HG03060 (cell line): ENCODE data around the gene TMEM151B.

ENCODE experiments used
- ATAC-seq: cut with Tn5 transposase; IDR thresholded peaks from one replicate; pipeline ENCODE4 v1.9.1; 2021; ENCODE audit warnings: low read depth, moderate number of reproducible peaks; ENCODE audit not compliant: unreplicated experiment

The TMEM151B gene

DNA sequence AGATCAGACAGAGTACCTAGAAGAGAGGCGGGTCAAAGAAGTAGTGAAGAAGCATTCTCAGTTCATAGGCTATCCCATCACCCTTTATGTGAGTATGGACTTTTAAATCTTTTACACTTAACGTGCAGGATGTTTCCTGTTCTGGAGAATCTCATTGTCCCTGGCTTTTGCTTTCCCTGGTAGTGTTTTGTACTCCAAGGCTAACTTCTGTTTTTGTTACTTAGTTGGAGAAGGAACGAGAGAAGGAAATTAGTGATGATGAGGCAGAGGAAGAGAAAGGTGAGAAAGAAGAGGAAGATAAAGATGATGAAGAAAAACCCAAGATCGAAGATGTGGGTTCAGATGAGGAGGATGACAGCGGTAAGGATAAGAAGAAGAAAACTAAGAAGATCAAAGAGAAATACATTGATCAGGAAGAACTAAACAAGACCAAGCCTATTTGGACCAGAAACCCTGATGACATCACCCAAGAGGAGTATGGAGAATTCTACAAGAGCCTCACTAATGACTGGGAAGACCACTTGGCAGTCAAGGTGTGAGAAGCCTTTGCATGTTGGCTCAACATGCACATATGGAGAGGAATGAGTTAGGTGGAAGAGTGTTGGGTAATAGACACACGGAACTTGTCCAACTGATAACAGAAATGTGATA lies 20.1 kb upstream of the TMEM151B start:
- ATAC-seq, result no peak

DNA sequence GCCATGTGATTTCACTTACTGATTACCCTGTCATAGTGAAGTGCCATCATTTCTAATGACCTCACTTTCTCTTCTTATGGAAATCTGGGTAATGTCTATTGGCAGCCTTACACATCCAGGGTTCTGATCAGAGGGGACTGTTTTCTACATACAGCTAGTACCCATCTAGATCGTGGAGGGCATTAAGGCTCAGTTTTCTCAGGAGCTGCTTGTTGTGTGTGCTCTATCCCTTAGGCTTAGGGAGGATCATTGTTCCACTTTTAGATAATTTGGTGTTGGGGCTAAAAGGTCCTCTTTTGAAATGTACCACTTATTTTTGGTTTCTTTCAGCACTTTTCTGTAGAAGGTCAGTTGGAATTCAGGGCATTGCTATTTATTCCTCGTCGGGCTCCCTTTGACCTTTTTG lies 19.5 kb upstream of the TMEM151B start:
- no peak for ATAC-seq

DNA sequence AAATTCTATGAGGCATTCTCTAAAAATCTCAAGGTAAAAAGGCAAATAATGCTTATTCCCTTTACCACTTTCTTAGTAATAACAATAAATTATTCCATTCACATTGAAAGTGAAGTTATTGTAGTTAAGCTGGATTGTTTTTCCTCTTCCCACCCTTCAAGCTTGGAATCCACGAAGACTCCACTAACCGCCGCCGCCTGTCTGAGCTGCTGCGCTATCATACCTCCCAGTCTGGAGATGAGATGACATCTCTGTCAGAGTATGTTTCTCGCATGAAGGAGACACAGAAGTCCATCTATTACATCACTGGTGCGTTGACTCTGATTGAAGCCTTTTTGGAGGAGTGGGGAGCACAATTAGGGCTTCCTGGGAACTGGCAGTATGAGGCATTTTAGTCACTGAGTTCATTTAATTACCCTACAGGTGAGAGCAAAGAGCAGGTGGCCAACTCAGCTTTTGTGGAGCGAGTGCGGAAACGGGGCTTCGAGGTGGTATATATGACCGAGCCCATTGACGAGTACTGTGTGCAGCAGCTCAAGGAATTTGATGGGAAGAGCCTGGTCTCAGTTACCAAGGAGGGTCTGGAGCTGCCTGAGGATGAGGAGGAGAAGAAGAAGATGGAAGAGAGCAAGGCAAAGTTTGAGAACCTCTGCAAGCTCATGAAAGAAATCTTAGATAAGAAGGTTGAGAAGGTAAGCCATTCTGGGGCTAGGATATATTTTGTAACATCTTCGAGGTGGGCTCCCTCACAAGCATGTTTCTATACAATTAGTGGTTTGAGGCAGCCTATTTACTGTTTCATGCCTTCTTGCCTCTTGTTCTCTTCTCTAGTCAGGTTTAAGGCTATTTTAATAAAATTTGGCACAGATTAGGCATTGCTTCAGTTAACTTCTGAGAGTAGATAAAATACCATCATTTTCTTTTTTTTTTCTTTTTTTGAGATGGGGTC lies 18.4 kb upstream of the TMEM151B start:
- ATAC-seq, result no peak

DNA sequence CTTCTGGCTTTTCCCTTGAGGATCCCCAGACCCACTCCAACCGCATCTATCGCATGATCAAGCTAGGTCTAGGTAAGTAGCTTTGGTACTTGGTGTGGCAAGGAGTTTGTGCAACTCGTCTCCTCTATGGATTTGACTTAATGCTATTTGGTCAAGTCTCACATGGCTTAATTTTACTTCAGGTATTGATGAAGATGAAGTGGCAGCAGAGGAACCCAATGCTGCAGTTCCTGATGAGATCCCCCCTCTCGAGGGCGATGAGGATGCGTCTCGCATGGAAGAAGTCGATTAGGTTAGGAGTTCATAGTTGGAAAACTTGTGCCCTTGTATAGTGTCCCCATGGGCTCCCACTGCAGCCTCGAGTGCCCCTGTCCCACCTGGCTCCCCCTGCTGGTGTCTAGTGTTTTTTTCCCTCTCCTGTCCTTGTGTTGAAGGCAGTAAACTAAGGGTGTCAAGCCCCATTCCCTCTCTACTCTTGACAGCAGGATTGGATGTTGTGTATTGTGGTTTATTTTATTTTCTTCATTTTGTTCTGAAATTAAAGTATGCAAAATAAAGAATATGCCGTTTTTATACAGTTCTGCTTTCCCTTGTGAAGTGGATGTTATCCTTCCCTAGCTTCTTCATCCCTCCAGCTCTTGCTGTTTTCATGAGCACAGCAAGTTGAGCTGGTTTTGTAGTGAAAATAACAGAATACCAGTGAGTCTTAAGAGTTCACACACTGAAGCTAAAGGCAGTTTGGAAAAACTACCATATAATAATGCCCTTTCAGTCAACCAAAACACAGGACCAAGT lies 16.7 kb upstream of the TMEM151B start:
- ATAC-seq, result no peak

DNA sequence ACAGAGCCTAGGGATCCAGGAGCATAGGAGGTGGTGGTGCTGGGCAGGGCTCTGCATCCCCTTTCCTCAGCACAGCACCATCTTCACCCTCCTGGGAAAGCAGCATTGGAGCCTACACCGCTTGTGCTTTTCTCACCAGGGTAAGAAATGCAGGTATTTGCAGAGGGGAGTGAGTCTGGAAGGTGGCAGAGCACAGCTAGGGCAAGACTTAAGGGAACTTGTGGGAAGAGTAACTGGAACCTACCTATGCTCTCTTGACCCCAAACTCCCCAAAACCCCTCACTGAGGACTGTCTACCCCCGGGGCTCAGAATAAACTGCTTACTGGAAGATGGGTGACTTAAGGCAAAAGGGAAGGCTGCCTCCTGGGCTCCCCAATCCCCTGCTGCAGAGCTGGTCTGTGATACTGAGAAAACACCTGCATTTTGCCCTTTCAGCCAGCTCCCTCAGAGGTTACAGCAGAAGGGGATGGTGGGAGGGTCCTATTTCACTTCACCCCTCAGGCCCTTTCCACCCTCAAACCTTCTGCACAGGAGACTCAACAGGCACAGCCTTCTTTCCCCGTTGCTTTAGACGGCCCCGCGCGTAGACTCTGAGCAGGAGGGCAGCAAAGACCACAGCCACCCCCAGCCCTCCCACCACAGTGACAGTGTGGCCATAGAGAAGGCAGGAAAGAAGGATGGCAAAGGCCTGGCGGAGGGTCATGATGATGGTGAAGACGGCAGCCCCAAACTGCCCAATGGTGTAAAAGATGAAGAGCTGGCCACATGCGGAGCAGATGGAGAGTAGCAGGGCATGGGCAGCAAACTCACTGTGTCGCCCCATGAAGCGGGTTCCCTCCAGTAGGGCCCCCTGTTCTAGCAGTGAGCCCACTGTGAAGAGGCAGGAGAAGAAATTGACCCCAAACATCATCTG lies 15.8 kb upstream of the TMEM151B start:
- ATAC-seq, result no peak

DNA sequence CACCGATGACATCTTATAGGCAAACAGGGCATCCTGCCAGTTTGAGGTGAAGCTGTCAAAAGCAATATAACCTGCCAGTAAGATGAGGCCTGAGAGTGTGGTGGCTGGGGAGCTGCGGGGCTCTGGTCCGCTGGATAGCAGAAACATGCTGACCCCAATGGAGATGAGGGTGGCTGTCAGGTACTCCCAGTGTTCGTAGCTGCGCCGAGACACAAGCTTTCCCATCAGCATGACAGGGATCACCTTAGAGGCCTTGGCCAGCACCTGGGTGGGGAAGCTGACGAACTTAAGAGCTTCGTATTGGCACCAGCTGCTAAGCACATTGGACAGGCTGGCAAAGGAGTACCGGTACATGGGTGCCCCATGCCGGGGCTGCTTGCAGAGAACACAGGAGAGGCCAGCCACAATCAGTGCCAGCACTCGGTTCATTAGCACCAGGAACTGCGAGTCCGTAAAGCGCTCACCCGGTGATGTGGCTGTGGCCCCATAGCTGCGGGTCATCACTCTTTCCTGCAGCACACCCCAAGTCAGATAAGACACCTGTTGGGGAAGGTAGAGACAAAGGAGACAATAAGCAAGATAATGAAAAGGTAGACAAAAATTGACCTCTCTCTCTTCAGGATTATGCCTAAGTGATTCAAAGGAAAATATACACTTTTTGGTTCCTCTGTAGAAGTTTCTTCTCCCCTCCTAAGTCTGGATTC lies 15.0 kb upstream of the TMEM151B start:
- ATAC-seq, result no peak

DNA sequence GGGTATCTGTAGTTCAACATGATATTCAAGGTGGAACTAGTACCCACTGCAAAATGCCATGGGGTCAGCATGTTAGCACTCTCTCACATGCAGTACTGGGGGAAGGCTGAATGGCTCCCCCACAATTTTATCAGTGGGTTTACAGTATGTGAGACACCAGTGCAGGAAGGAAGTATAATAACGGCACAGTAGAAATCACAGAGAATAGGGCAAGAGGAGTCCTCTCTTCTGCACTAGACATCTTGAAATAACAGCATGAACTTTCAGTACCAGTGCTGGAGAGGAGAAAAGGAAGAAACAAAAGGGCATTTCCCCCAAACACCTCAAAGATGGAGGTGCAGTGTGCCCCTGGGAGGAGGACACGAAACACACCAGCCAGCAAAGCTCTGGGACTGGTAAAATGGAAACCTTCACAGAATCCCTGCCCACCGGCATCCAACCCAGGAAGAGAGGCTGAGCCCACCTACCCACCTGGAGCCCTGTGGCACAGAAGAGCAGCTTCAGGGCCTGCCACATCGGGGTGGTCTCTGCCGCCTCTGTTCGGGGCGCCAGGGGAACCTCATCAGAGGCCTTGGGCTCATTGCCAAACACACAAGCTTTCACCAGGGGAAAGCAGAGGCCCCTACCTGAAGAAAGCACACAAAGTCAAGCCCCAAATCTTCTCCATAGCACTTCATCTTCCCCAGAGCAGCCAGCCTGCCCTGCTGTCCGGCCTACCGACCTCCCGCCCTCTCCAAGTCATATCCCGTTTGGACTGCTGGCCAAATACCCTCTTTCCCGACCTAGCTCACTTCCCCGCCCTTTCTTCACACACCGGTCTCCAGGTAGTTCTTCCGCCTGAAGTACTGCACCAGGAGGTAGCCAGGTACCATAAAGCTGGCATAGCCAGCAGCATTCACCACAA lies 14.1 kb upstream of the TMEM151B start:
- ATAC-seq, result no peak

DNA sequence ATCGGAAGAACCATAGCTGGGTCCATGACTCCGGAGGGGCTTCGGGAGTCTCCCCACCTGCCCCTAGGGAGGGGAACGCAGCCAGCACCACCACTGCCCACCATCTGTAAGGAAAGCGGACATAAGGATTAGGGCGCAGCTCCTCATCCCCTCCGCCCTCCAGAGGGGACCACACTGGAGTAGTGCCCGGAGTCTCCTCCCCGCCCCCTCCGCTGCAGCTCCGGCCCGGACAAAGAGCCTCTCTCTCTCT lies 13.6 kb upstream of the TMEM151B start:
- ATAC-seq, result no peak

DNA sequence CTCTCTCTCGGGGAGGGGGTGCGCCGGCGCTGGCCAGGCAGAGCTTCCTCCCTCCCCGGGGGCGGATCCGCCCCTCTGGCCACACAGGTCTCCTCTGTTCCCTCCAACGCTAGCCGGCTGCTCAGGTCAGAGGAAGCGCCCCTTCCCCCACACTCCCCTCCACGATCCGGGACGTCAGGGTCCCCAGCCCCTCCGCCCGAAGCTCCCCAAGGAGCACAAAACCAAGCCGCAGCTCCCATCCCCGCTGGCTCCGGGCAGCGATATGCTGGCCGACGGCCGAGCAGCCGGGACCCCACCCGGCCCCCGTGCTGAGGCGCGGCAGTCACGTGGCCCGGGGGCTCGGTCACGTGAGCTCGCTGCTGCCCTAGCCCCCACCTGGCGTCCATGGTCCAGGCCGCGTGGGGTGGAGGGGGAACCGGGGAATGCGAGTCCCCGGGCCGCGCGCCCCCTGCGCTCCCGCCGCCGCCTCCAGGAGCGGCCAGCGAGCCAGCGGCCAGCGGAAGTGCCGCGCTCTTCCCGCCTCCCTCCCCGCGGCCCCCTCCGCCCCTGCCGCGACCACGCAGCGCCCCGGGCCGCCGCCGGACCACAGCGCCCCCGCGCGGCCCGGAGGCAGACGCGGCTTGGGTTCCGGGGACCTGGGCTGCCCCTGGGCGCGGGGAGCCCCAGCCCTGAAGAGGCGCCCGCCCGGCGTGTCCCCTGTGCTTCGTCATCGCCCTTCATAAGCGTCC lies 13.1 kb upstream of the TMEM151B start, which contains the start of gene SLC35B2:
SLC35B2 (minus strand) TSS at position 504 of the 728 bp plus-strand sequence; CDS start at position 386, 118 bp downstream.
- no peak for ATAC-seq

DNA sequence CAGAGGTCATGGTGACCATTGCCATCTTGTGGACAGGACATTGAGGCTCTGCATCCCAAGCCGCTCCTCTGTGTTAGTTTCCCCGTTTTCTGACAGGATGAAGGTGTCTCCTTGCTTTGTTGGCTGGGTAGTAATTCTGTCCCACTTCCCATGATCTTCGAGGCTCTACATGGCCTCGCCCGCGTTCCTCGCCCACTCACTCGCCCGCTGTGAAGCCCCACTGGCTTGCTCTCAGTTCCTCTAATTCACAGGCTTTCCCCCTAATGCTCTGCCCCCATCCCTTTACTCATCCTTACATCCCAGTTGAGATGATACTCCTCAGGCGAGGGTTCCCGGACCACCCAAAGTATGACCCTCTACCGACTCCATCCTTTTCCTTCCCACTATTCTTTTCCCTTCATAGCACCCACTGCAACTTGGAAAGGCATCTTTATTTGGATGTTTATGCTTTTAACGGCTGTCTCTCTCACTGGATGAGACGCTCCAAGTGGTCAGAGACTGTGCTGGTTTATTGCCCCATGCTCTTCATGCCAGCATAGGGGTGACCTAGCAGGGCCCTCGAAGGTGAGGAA lies 12.4 kb upstream of the TMEM151B start:
- ATAC-seq, result no peak

DNA sequence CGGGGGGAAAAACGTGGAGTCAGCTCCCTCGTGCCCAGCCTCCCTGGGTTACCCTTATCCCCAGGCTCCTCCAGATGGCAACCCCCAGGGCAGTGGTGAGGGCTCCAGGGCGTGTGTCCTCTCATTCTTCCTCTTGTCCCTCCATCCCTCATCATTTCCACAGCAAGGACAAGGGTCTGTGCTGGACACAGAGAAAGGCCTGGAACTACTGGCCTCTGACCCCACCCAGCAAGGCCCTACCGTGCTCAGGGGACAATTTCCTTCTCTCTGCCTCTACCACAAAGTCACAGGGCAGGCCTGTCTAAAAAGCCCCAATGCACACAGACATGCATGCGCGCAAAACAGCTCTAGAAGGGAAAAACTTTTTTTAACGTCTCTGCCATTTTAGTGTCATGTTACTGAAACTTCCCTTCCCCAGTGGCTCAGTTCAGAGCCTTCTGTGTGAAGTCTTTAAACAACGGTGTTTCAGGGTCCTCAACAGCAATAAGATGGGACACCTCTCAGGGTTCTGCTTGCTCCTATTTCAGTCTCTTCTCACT lies 11.9 kb upstream of the TMEM151B start:
- ATAC-seq, result no peak

DNA sequence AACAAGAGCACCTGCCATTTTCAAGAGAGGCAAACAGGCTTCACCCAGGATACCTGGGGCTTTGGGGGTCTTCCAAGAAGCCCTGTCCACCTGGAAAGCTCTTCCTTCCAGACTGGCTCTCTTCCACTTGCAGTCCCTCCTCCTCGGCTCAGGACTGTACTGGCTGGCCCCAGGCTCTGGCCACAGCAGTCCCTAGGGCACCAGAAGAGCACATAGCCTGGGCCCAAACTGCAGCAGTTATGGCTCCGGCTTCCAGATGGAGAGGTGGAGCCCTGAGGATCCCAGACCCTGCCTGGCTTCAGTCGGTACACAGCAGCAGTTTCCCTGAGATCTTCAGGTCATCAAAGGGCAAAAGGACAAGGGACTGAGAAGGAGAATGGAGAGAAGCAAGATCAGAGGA lies 11.3 kb upstream of the TMEM151B start:
- no peak for ATAC-seq

DNA sequence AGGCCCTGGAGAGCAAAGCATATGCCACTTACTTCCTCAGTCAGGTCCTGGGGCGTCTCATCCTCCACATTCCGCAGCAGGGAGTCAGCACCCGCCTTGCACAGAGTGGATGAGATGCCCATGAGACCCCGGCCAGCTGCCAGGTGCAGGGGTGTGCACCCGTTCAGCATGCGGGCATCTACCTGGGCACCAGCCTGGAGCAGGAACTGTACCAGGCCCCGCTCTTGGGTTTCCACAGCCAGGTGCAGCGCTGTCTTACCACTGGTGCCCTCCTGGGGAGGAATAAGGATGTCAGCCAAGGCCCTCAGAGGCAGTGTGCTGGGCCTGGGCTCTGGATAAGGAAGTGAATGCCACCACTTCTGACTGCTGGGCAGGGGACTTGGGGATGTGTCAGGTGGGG lies 10.2 kb upstream of the TMEM151B start:
- no peak for ATAC-seq

DNA sequence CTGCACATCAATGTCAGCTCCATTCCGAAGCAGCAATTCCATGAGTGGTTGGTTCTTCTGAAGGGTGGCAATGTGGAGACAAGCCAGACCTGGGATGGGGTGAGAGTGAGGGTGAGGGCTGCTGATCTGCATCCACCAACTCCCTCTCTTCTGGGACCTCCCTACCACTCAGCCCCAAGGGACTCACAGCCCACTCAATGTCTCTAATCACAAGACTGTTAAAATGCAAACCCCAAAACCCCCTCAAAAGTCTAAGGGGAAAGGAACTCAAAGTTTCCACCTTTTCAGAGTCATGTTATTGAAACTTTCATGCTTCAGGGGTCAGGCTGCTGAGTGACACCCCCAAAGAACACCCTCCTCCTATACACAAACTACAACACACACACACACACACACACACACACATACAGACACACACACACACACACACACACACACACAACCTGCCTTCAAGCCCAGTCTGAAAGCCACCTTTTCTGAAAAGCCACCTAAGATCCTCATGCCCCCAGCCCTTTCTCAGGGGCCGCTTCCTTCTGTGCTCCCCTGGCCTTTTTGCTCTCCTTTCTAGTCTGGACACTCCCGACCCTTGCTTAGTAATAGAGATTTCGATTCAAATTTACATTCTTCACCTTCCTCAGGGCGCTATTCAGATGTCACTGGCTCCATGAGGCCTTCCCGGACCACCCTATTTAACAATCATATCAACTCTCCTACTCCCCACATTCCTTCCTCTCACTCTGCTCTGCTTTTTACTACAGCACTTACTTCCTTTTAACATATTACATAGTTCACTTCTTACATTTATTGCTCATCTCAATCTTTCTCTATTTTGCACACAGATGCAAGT lies 9.6 kb upstream of the TMEM151B start:
- no peak for ATAC-seq

DNA sequence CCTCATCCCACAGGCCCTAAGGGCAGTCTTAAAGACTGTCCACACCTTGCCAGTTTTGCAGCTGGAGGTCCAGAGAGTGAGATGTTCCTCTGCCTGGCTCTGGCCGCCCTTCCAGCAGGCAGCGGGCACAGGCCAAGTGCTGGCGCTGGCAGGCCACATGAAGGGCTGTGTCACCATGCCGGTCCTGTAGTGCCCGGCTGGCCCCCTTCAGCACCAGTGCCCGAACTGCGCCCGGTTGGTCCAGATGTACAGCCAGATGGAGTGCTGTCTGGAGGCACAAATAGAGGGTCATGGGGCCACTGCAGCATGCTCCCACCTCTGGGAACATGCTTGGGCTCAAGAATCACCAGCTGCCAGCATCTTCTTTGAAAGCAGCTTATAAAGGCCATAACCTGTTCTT lies 8.7 kb upstream of the TMEM151B start:
- no peak for ATAC-seq
